Smooth muscle cell (in vitro differentiated cells): ENCODE data around the gene NT5M. TPM values are rescaled to one million over a fixed set of nuclear protein-coding genes. Genes with fewer than 3 reads are reported as not detected.

Experiments
- DNase-seq: peaks from one replicate; lab custom pipeline; 2025; ENCODE audit not compliant: unreplicated experiment; lab: John Stamatoyannopoulos, UW
- H2AFZ ChIP-seq: fragments of 200-600 bp; sonication (generic); 2 replicates; pipeline ENCODE4 v1.6.0; 2016; ENCODE audit warnings: antibody characterized with exemption, low read depth, mild to moderate bottlenecking
- H3F3A ChIP-seq: fragments of 200-600 bp; sonication (generic); 2 replicates; pipeline ENCODE4 v1.6.0; 2017; ENCODE audit warnings: antibody characterized with exemption, low read depth
- H3K27ac ChIP-seq: fragments of 200-600 bp; sonication (generic); 2 replicates; pipeline ENCODE4 v1.5.1; 2016; ENCODE audit warnings: low read depth, mild to moderate bottlenecking
- H3K27me3 ChIP-seq: fragments of 200-600 bp; sonication (generic); 2 replicates; pipeline ENCODE4 v1.6.1; 2016; ENCODE audit warnings: low read depth, mild to moderate bottlenecking
- H3K36me3 ChIP-seq: fragments of 200-600 bp; sonication (generic); 2 replicates; pipeline ENCODE4 v1.5.1; 2016; ENCODE audit warnings: low read depth
- H3K4me1 ChIP-seq: fragments of 200-600 bp; sonication (generic); 2 replicates; pipeline ENCODE4 v1.5.1; 2016; ENCODE audit warnings: low read depth
- H3K4me2 ChIP-seq: fragments of 200-600 bp; sonication (generic); 2 replicates; pipeline ENCODE4 v1.6.0; 2016; ENCODE audit warnings: mild to moderate bottlenecking
- H3K4me3 ChIP-seq: fragments of 200-600 bp; sonication (generic); 2 replicates; pipeline ENCODE4 v1.5.1; 2016; ENCODE audit warnings: mild to moderate bottlenecking
- H3K79me2 ChIP-seq: fragments of 200-600 bp; sonication (generic); 2 replicates; pipeline ENCODE4 v1.6.0; 2016; ENCODE audit warnings: low read depth, mild to moderate bottlenecking
- H3K9ac ChIP-seq: fragments of 200-600 bp; sonication (generic); 2 replicates; pipeline ENCODE4 v1.6.0; 2016; ENCODE audit warnings: low read depth
- H3K9me3 ChIP-seq: fragments of 200-600 bp; sonication (generic); replicated peaks from 2 replicates; pipeline ENCODE4 v1.5.1; 2016; ENCODE audit warnings: low read depth
- H4K20me1 ChIP-seq: fragments of 200-600 bp; sonication (generic); 2 replicates; pipeline ENCODE4 v1.6.0; 2016; ENCODE audit warnings: low read depth
- CTCF ChIP-seq: fragments of 200-600 bp; sonication (generic); IDR thresholded peaks from 2 replicates; pipeline ENCODE4 v1.5.1; 2017; ENCODE audit warnings: borderline replicate concordance, mild to moderate bottlenecking, antibody characterized with exemption; ENCODE audit not compliant: insufficient read depth, poor library complexity, severe bottlenecking
- WGBS: methylation state at CpG from one replicate; pipeline ENCODE4 v1.1.7; 2016; ENCODE audit warnings: low lambda C conversion rate; 5-methylcytosine and 5-hydroxymethylcytosine counted together
- polyA plus RNA-seq: library from polyadenylated mRNA; unstranded; fragments of >200 nt; fragmentation: Nextera tagmentation; extraction: Ambion mirVana; gene quantifications from 2 replicates; pipeline ENCODE4 v1.2.1, GENCODE V29; 2016
- total RNA-seq: library from RNA; depleted of rRNA; stranded (reverse); fragments of >200 nt; gene quantifications from 2 replicates; pipeline ENCODE4 v1.2.3, GENCODE V29; 2014

Gene NT5M
- total and polyA plus RNA-seq, 2 experiments from 2014 or later: 2.5 to 6.1 TPM

GRCh38 chr17:17395885-17396284 is 92.7 kb downstream of the NT5M start:
- no peaks in the 10 kb centered on the region for H3K4me1 ChIP-seq
- no peaks in the 10 kb centered on the region for H3K9me3 ChIP-seq
- over 99% methylated on average over 6 of the region's 6 CpGs for WGBS
- H3K4me3 ChIP-seq: no peak overlapping the region
- H4K20me1 ChIP-seq: no peaks in the 10 kb centered on the region
- H3F3A ChIP-seq: no peaks in the 10 kb centered on the region
- H3K79me2 ChIP-seq: no peaks in the 10 kb centered on the region
- DNase-seq: no peak
- H3K4me2 ChIP-seq: no peak overlapping the region
- H3K36me3 ChIP-seq: no peaks in the 10 kb centered on the region
- no peak overlapping the region for H2AFZ ChIP-seq
- TF ChIP-seq CTCF: no peak
- no peak overlapping the region for H3K27ac ChIP-seq
- no peaks in the 10 kb centered on the region for H3K27me3 ChIP-seq
- H3K9ac ChIP-seq: no peak overlapping the region

Other genes with a start within 250 kb of the NT5M start
- 0.18 and 0.49 TPM in 2 replicates for gene PLD6, start 97.0 kb upstream of the NT5M start, total RNA-seq
- 0.26 and 1.4 TPM in 2 replicates for gene PLD6, start 97.0 kb upstream of the NT5M start, polyA plus RNA-seq
- 13.0 and 15.1 TPM in 2 replicates for gene FLCN, start 66.2 kb upstream of the NT5M start, total RNA-seq
- 7.6 and 11.8 TPM in 2 replicates for gene FLCN, start 66.2 kb upstream of the NT5M start, polyA plus RNA-seq
- gene COPS3, start 22.1 kb upstream of the NT5M start, total RNA-seq: 77.0 and 107 TPM in 2 replicates
- 68.3 and 76.4 TPM in 2 replicates for gene COPS3, start 22.1 kb upstream of the NT5M start, polyA plus RNA-seq
- 13.6 and 15.4 TPM in 2 replicates for gene MED9, start 173.6 kb downstream of the NT5M start, total RNA-seq
- 8.4 and 9.6 TPM in 2 replicates for gene MED9, start 173.6 kb downstream of the NT5M start, polyA plus RNA-seq
- 1.4 and 5.0 TPM in 2 replicates for gene RASD1, start 193.0 kb downstream of the NT5M start, total RNA-seq
- 5.7 and 8.1 TPM in 2 replicates for gene RASD1, start 193.0 kb downstream of the NT5M start, polyA plus RNA-seq